Occipital lobe (tissue), 2 donors: ENCODE measurements around the gene NCOA3. TPM values are rescaled to one million over a fixed set of nuclear protein-coding genes. Genes with fewer than 3 reads are reported as not detected.
"Not testable (repeated sequence)": the region's sequence is repeated elsewhere in the genome, so short reads cannot be mapped to it uniquely, and the experiment has no call there.

Source experiments
- DNase-seq: peaks from one replicate; lab custom pipeline; 2025; lab: John Stamatoyannopoulos, UW
- total RNA-seq: library from RNA; depleted of rRNA; stranded (reverse); fragments of >200 nt; gene quantifications from one replicate; pipeline ENCODE4 v1.2.3, GENCODE V29; 2014

The NCOA3 gene
- total RNA-seq, result 53.2 TPM

- peak; percentile 89 for DNase-seq
These were observed at the start of gene NCOA3 for GRCh38 chr20:47501482-47502270. NCOA3 (plus strand) TSS chr20:47501887; CDS start chr20:47622248, 120,361 bp downstream.

- no peak for DNase-seq
These were observed 48.9 kb upstream of the NCOA3 start for GRCh38 chr20:47452736-47453161.

GRCh38 chr20:47453167-47453782 lies 48.4 kb upstream of the NCOA3 start:
- no peak for DNase-seq

GRCh38 chr20:47454298-47455132 lies 47.2 kb upstream of the NCOA3 start:
- DNase-seq, result no peak

- no peak for DNase-seq
These were observed 46.3 kb upstream of the NCOA3 start for GRCh38 chr20:47455133-47456040.

- no peak for DNase-seq
These were observed 45.6 kb upstream of the NCOA3 start for GRCh38 chr20:47456041-47456537.

- no peak for DNase-seq
These were observed 44.5 kb upstream of the NCOA3 start for GRCh38 chr20:47456952-47457724.

- DNase-seq, result not testable (repeated sequence)
These were observed 43.2 kb upstream of the NCOA3 start for GRCh38 chr20:47458280-47459050.

GRCh38 chr20:47459344-47460073 lies 42.2 kb upstream of the NCOA3 start:
- no peak for DNase-seq

- not testable (repeated sequence) for DNase-seq
These were observed 41.0 kb upstream of the NCOA3 start for GRCh38 chr20:47460761-47461112.

- DNase-seq, result no peak
These were observed 40.5 kb upstream of the NCOA3 start for GRCh38 chr20:47461120-47461685.

GRCh38 chr20:47461906-47462305 lies 39.8 kb upstream of the NCOA3 start:
- DNase-seq, result not testable (repeated sequence)

- DNase-seq, result no peak
These were observed 37.1 kb upstream of the NCOA3 start for GRCh38 chr20:47464380-47465101.

GRCh38 chr20:47465335-47466090 lies 36.2 kb upstream of the NCOA3 start:
- DNase-seq, result no peak

- no peak for DNase-seq
These were observed 35.5 kb upstream of the NCOA3 start for GRCh38 chr20:47466213-47466612.

GRCh38 chr20:47466704-47467459 lies 34.8 kb upstream of the NCOA3 start:
- no peak for DNase-seq
